ENCODE measurements around the gene AHRR. TPM values are rescaled to one million over a fixed set of nuclear protein-coding genes. Genes with fewer than 3 reads are reported as not detected.
"Not testable (repeated sequence)": the region's sequence is repeated elsewhere in the genome, so short reads cannot be mapped to it uniquely, and the experiment has no call there.

AHRR gene
- total RNA-seq, 2 experiments from 2014 or later, result 20.1 to 20.7 TPM

DNA sequence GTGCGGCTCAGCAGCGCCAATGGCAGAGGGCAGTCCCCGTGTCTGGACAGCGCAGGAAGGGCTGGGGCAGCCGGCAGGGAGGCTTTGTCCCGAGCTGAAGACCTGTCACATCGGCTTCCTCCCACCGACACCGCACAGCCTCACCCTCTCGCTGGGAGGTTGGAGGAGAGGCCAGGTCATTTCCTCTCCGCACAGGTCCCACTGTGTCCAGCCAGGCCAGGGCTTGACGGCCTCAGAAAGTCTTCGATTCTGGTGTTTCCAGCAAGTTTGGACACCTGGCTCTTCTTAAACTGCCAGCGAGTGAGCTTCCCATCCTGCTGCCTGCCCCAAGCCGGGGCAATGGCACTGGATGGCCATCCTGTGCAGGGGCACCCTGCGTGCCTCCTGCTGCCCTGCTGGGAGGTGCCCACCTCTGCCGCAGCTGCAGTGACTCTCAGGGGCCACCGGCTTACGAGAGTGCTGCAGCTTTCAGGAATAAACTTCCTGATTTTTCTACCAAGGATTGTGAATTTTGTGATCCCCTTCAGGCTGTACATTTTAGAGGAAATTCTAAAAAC lies 33.9 kb downstream of the AHRR start:
- ChIA-PET POLR2A (no interaction called here), CTCF (no interaction called here)

DNA sequence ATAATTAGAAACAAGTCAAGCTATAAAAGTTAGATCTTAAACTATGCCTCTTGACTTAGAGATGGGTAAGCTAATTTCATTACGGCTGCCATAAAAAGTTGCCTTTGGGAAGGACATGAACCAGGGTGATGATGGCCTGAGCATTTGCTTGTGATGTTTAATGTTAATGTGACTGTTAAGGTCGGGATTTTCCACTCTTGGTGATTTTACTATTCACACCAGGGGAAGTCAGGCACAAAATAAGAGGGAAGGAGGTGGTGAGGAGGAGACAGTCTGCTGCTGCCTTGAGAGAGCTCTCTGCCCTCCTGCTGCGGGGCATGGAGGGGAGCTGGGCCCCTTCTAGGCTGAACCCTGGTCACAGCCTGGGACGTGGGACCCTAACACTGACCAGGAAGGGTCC lies 34.4 kb downstream of the AHRR start:
- CTCF ChIA-PET, result no interaction called here
- POLR2A ChIA-PET, result no interaction called here

GRCh38 chr5:359301-359897 lies 37.9 kb downstream of the AHRR start:
- ChIA-PET CTCF (no interaction called here), POLR2A (no interaction called here)

- ChIA-PET CTCF (interaction anchor here (1.8 kb wide), 1 partner anchor 16 kb away, joined by 7 read pairs; no protein-coding TSS in a partner anchor), POLR2A (no interaction called here)
Measured at GRCh38 chr5:360257-361027, 38.9 kb downstream of the AHRR start.

DNA sequence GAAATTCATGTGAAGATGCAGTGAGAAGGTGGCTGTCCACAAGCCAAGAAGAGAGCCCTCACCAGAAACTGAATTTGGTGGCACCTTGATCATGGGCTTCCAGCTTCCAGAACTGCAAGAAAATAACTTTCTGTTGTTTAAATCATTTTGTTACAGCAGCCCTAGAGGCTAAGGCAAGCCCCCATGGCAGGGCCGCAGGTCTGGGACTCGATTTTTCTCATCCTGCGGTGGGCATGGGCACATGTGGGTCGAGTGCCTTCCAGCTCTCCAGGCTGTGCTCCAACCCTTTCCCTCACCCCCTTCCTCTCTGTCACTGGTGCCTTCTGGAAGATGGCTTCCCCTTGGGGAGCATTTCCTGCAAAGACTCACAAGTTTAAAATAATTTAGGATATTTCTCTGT lies 40.7 kb downstream of the AHRR start:
- CTCF ChIA-PET, result no interaction called here
- POLR2A ChIA-PET, result no interaction called here

DNA sequence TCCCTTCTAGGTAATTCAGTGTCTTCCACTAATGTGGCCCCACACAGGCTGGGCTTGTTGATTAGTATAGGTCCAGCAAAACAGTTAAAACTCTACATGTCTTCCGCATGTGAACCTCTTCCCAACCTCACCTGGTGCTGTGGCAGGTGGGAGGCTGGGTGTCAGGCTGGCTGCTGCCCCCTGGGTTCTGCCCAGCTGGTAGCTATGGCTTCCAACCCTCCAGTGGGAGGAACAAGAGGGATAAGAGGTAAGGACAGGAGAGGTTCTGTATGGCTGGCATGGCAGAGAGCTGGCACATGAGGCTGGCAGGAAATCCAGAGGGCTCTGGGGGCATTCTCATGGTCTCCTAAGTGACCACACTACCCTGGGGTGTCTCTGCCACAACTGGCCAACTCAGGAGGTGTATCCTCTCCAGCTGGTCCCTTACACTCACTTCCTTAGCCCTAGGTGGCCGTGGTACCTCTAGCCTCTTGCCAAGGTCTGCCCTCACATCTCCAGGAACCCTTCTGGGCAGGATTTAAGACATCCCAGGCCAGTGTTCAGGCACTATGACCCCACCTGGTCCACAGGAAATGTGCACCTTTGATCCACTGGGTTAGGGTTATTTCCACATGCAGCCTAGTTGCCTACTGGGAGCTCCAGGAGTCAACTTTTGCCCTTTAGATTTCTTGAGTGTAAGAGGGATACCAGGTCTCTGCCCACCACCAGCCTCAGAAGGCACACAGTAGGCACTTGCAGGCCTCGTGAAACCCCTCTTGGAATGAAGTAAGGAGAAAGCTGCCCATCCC lies 41.7 kb downstream of the AHRR start:
- POLR2A ChIA-PET, result no interaction called here
- CTCF ChIA-PET, result no interaction called here

- POLR2A ChIA-PET, result no interaction called here
- CTCF ChIA-PET, result no interaction called here
Measured at GRCh38 chr5:364497-364896, 43.0 kb downstream of the AHRR start.

GRCh38 chr5:366541-367357 lies 45.2 kb downstream of the AHRR start:
- ChIA-PET CTCF (no interaction called here), POLR2A (no interaction called here)

GRCh38 chr5:367358-368130 lies 46.0 kb downstream of the AHRR start:
- CTCF ChIA-PET, result interaction anchor here (0.7 kb wide), 1 partner anchor 69 kb away, joined by 3 read pairs; no protein-coding TSS in a partner anchor

GRCh38 chr5:368183-369084 lies 46.9 kb downstream of the AHRR start:
- ChIA-PET CTCF (interaction anchor here (0.7 to 1.5 kb wide), 4 partner anchors 10 to 68 kb away, joined by 3 to 7 read pairs (median 5); partner anchors contain the start of gene AHRR), POLR2A (interaction anchor here (0.6 to 1.1 kb wide), 3 partner anchors 11 to 73 kb away, joined by 3 to 11 read pairs (median 4); no protein-coding TSS in a partner anchor)

More at GRCh38 chr5:367358-368130, 46.0 kb downstream of the AHRR start:
- POLR2A ChIA-PET, result no interaction called here

DNA sequence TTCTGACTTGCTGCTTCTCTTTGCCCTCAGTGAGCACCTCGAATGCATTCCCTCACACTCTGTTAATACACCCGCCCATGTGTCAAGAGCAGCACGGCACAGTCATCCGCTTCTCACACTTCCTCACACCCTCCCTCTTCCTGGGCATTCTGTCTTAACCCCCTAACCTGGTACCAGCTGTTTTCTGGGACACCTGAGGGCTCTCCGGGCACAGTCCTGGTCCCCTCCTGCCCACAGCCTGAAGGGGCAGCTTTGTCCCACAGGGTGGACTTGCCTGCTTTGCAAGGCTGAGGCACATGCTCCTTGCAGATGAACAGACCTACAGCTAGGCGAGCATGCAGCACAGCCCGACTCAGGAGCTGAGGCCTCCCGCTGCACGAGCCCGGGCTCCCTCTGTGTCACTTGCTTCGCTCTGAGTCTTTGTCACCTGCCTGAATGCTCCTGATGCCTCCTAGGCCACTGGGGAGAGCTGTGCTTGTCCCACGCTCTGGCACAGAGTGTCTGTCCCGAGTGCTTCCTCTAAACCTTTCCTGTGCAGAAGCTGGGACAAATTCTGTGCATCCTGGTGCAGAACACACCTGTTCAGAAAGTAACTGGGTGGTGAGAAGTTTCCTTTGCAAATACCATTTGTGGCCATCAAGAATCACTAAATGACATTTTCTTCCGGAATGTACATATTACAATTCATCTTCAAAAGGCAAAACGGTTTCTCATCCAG lies 47.8 kb downstream of the AHRR start:
- CTCF ChIA-PET, result interaction anchor here (1.0 to 1.5 kb wide), 3 partner anchors 9 to 50 kb away, joined by 4 to 7 read pairs (median 6); partner anchors contain the start of gene AHRR
- POLR2A ChIA-PET, result interaction anchor here (0.9 to 1.1 kb wide), 2 partner anchors 10 to 23 kb away, joined by 3 to 4 read pairs; no protein-coding TSS in a partner anchor

DNA sequence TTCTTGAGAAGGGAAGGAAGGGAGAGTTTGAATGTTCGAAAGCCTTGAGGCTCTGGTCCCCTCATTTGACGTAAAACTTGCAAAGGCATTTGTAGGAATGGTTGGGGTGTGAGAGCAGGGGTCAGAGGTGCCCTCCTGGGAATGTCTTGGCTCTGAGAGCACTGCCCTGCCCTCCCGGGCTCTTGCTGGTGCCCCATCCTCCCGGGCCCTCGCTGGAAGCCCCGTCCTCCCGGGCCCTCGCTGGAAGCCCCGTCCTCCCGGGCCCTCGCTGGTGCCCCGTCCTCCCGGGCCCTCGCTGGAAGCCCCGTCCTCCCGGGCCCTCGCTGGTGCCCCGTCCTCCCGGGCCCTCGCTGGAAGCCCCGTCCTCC lies 48.3 kb downstream of the AHRR start:
- CTCF ChIA-PET, result interaction anchor here (1.2 to 1.5 kb wide), 2 partner anchors 9 to 49 kb away, joined by 6 to 7 read pairs; partner anchors contain the start of gene AHRR
- POLR2A ChIA-PET, result not testable (repeated sequence)

- CTCF ChIA-PET, result no interaction called here
- POLR2A ChIA-PET, result no interaction called here
Measured at GRCh38 chr5:370311-370958, 48.9 kb downstream of the AHRR start.

DNA sequence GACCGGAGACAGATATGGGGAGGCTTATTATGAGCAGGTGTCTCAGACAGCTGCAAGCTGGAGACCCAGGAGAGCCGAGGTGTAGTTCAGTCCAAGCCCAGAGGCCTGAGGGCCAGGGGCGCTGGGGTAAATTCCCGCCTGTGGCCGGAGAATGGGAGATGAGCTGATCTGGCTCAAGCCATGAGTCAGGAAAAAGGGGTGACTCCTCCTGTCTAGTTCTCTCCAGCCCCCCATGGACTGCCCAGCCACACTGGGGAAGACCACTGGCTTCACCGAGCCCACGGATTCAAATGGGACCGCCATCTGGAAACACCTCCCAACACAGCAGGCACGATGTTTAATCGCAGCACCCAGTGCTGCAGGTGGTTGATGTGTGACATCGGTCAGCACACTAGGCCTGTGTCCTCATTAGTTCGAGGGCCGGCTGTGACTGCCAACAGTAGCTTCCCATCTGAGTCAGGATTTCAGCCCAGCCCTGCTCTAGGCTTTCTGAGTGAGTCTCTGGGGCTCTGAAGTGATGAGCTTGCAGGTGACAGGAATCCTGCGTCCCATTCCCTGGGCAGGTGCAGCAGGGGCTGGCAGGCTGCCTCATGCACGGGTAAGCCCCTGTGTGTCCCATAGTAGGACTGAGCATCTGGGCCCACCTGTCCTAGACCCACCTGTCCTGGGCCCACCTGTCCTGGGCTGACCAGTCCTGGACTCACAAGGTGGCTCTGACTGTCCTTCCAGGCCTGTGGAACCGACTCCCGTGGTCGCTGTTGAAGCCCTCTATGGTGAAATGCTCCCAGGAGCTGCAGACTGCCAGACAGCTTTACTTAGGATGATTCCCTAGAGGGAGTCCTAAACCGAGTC lies 49.7 kb downstream of the AHRR start:
- POLR2A ChIA-PET, result no interaction called here
- CTCF ChIA-PET, result interaction anchor here (0.9 kb wide), 1 partner anchor 22 kb away, joined by 3 read pairs; no protein-coding TSS in a partner anchor

DNA sequence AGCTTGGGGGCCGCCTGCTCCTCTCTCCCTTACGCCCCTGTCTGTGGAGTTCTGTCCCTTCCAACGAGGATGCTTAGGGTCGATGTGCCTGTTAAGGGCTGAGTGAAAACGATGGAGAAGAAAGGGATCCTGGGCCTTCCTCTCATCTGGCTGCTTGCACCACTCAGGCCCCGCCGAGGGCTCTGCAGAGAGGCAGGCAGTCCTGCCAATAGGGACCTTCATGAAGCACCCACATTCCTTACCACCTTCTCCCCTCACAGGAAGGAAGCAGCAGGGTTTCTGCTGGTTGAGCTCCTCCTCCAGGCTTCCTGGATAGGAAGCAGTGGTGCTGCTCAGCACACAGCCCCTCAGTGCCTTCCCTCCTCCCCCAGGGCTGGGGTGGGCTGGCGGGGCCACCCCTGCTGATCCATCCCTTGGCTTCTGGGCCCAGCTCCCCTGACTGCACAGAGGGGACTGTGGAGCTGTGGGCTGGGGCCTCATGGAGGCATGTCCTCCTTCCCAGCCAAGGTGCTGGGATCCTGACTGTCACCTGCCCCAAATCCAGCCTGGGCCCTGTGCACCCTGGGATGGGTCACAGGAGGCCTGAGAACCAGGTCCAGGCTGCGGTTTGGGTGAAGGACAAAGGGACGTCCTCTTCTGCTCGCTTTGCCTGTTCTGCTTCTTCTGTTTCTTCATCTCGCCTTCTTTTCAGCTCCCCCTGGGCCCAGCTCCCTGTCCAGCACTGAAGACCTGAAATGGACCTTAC lies 50.5 kb downstream of the AHRR start:
- CTCF ChIA-PET, result interaction anchor here (0.8 to 0.9 kb wide), 2 partner anchors 20 to 21 kb away, joined by 3 read pairs; no protein-coding TSS in a partner anchor
- POLR2A ChIA-PET, result no interaction called here
